Measurements from ENCODE around the gene IMPA2. TPM values are rescaled to one million over a fixed set of nuclear protein-coding genes. Genes with fewer than 3 reads are reported as not detected.

Gene IMPA2
- 79.7 to 99.1 TPM (median 93.6 TPM) in 5 replicates for total RNA-seq (2022; extraction: Qiagen RNA extraction)

DNA sequence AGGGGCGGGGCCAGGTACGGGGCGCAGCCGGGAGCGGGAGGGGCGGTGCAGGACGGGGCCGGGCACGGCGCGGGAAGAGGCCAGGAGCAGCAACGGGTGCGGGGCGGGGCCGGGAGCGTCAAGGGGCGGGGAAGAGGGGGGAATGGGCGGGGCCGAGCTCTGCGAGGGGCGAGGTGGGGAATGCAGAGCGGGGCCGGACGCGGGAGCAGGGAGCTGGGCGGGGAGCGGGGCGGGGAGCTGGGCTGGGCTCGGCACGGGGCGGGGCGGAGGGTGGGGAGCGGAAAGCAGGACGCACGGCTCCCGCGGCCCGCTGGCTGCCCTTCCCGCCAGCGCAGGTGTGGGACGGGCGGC is at the start of gene IMPA2:
Gene IMPA2 (plus strand): TSS at position 316 of the 351 bp plus-strand sequence. CDS start 163 bp downstream, outside the sequence.

Other genes starting within 250 kb of the IMPA2 start
- gene CHMP1B, start 130.1 kb upstream of the IMPA2 start, total RNA-seq (2022; extraction: Qiagen RNA extraction): 39.0 to 49.4 TPM (median 41.2 TPM) in 5 replicates
- gene MPPE1, start 73.2 kb upstream of the IMPA2 start, total RNA-seq (2022; extraction: Qiagen RNA extraction): 16.1 to 22.8 TPM (median 21.7 TPM) in 5 replicates
- gene ANKRD62, start 112.3 kb downstream of the IMPA2 start, total RNA-seq (2022; extraction: Qiagen RNA extraction): not detected in 5 replicates